Measurements from ENCODE around the gene HOXC6. TPM values are rescaled to one million over a fixed set of nuclear protein-coding genes. Genes with fewer than 3 reads are reported as not detected.
A peak's percentile ranks its signal among the peaks of the same experiment; 100 is the strongest.

HOXC6 gene
- total RNA-seq, 4 donors from 2014 or later = 0.21 to 1.1 (median 0.30) TPM; not detected in 1

- intact Hi-C loops (cut with DNase I) = no loop called here
- no peak for DNase-seq
- peak overlapping the region; percentile 30 to 69 (median 50) for H3K4me3 ChIP-seq
- H3K4me1 ChIP-seq = peaks cover 25 to 50% (median 29%) of the 10 kb centered on the region in 3 donors
- H3K27me3 ChIP-seq = peaks cover 21 to 100% (median 90%) of the 10 kb centered on the region in 4 donors
- no peaks in the 10 kb centered on the region for H3K9me3 ChIP-seq
- H3K36me3 ChIP-seq = no peaks in the 10 kb centered on the region
- WGBS, 2 donors = 0 to 6% methylated on average over 7 to 11 of the region's 17 CpGs
- H3K27ac ChIP-seq = peak overlapping the region in 1 of 4 donors; percentile 37
- TF ChIP-seq POLR2A (IDR thresholded peaks at IDR 0.05) (no peak), CTCF (IDR thresholded peaks at IDR 0.05) (no peak)
These were observed 33.2 kb upstream of the HOXC6 start for GRCh38 chr12:53995002-53995377.

GRCh38 chr12:53995378-53996239 lies 32.6 kb upstream of the HOXC6 start:
- WGBS, 2 donors = 1 to 3% methylated on average over 29 to 36 of the region's 48 CpGs
- Histone ChIP-seq H3K9me3 (no peaks in the 10 kb centered on the region), H3K4me1 (peaks cover 29 to 55% (median 35%) of the 10 kb centered on the region in 3 donors), H3K36me3 (no peaks in the 10 kb centered on the region), H3K4me3 (peak overlapping the region; percentile 30 to 69 (median 50)), H3K27ac (peak overlapping the region in 2 of 4 donors; percentile 37 to 42), H3K27me3 (peaks cover 25 to 100% (median 90%) of the 10 kb centered on the region in 4 donors)
- intact Hi-C loops (cut with DNase I) = no loop called here
- peak in 1 of 4 donors; percentile 16 for TF ChIP-seq POLR2A (IDR thresholded peaks at IDR 0.05)
- peak in 1 of 6 experiments; percentile 13 for TF ChIP-seq CTCF (IDR thresholded peaks at IDR 0.05)
- no peak for DNase-seq

- Histone ChIP-seq H3K4me1 (peaks cover 32 to 54% (median 37%) of the 10 kb centered on the region in 3 donors), H3K36me3 (no peaks in the 10 kb centered on the region), H3K9me3 (no peaks in the 10 kb centered on the region), H3K4me3 (peak overlapping the region; percentile 30 to 69 (median 50)), H3K27ac (peak overlapping the region in 1 of 4 donors; percentile 37), H3K27me3 (peaks cover 26 to 100% (median 87%) of the 10 kb centered on the region in 4 donors)
- WGBS, 2 donors = 61% methylated on average over 17 of the region's 29 CpGs
- intact Hi-C loops (cut with DNase I) = no loop called here
- DNase-seq = no peak
- no peak for TF ChIP-seq CTCF (IDR thresholded peaks at IDR 0.05)
- no peak for TF ChIP-seq POLR2A (IDR thresholded peaks at IDR 0.05)
These were observed 31.7 kb upstream of the HOXC6 start for GRCh38 chr12:53996240-53997203.

- H3K9me3 ChIP-seq = no peaks in the 10 kb centered on the region
- peaks cover 19 to 100% (median 85%) of the 10 kb centered on the region in 4 donors for H3K27me3 ChIP-seq
- no peak overlapping the region for H3K27ac ChIP-seq
- H3K4me3 ChIP-seq = no peak overlapping the region
- WGBS, 2 donors = 50% methylated on average over 23 to 26 of the region's 35 CpGs
- peaks cover 32 to 54% (median 37%) of the 10 kb centered on the region in 3 donors for H3K4me1 ChIP-seq
- no peak for DNase-seq
- intact Hi-C loops (cut with DNase I) = no loop called here
- TF ChIP-seq CTCF (IDR thresholded peaks at IDR 0.05) (no peak), POLR2A (IDR thresholded peaks at IDR 0.05) (no peak)
- no peaks in the 10 kb centered on the region for H3K36me3 ChIP-seq
These were observed 30.8 kb upstream of the HOXC6 start for GRCh38 chr12:53997204-53998109.

All from esophagus squamous epithelium (tissue), 5 donors.